Keratinocyte (primary cell): ENCODE results near the gene ANKRD6. TPM values are rescaled to one million over a fixed set of nuclear protein-coding genes. Genes with fewer than 3 reads are reported as not detected.

Source experiments
- DNase-seq: peaks from one replicate; pipeline ENCODE4 v3.0.0-alpha.2; 2011; ENCODE audit warnings: low read depth, missing footprints, low spot score
- FAIRE-seq: peaks from 2 replicates; lab custom pipeline; 2011; peaks lifted over from hg19 to GRCh38; lab: Jason Lieb, UNC
- H2AFZ ChIP-seq: 2 replicates; pipeline ENCODE4 v1.6.0; 2012; ENCODE audit warnings: low read length, control low read depth, inconsistent platforms; ENCODE audit not compliant: control insufficient read depth
- H3K27ac ChIP-seq: 2 replicates; pipeline ENCODE4 v1.5.1; 2011; ENCODE audit warnings: low read length; ENCODE audit not compliant: control insufficient read depth, insufficient read depth
- H3K27me3 ChIP-seq: 3 replicates; pipeline ENCODE4 v1.6.0; 2011; ENCODE audit warnings: low read length; ENCODE audit not compliant: control insufficient read depth, insufficient read depth; ENCODE audit errors: extremely low read depth
- H3K36me3 ChIP-seq, 2 experiments: 2 replicates in 1 of 2; 3 replicates in 1 of 2; pipeline ENCODE4 v1.5.1; 2011; ENCODE audit warnings: low read length in 2 of 2, mild to moderate bottlenecking in 1 of 2; ENCODE audit not compliant: control insufficient read depth in 2 of 2, insufficient read depth in 2 of 2; ENCODE audit errors: extremely low read depth in 1 of 2
- H3K4me1 ChIP-seq: 3 replicates; pipeline ENCODE4 v1.5.1; 2011; ENCODE audit warnings: low read length; ENCODE audit not compliant: control insufficient read depth, insufficient read depth; ENCODE audit errors: extremely low read depth
- H3K4me2 ChIP-seq: 3 replicates; pipeline ENCODE4 v1.6.0; 2011; ENCODE audit warnings: low read depth, low read length; ENCODE audit not compliant: control insufficient read depth, insufficient read depth; ENCODE audit errors: extremely low read depth
- H3K4me3 ChIP-seq, 3 experiments: fragments of 200-600 bp in 1 of 3; sonication (generic) in 1 of 3; 2 replicates in 2 of 3; 3 replicates in 1 of 3; pipeline ENCODE4 v1.5.1; 2011 to 2016; ENCODE audit warnings: low read length in 3 of 3, mild to moderate bottlenecking in 3 of 3, control low read depth in 2 of 3, inconsistent platforms in 1 of 3, low read depth in 1 of 3, mixed read lengths in 1 of 3, mixed run types in 1 of 3, moderate library complexity in 1 of 3; ENCODE audit not compliant: control insufficient read depth in 2 of 3, insufficient read depth in 2 of 3; ENCODE audit errors: extremely low read depth in 1 of 3
- H3K79me2 ChIP-seq: 2 replicates; pipeline ENCODE4 v1.6.0; 2012; ENCODE audit warnings: low read length; ENCODE audit not compliant: control insufficient read depth, insufficient read depth
- H3K9ac ChIP-seq: 3 replicates; pipeline ENCODE4 v1.6.0; 2011; ENCODE audit warnings: low read length; ENCODE audit not compliant: control insufficient read depth, insufficient read depth; ENCODE audit errors: extremely low read depth
- H3K9me1 ChIP-seq: 3 replicates; pipeline ENCODE4 v1.6.0; 2011; ENCODE audit warnings: low read length; ENCODE audit not compliant: control insufficient read depth, insufficient read depth; ENCODE audit errors: extremely low read depth
- H3K9me3 ChIP-seq: 2 replicates; pipeline ENCODE4 v1.5.1; 2012; ENCODE audit warnings: low read depth, low read length; ENCODE audit not compliant: control insufficient read depth
- H4K20me1 ChIP-seq: 3 replicates; pipeline ENCODE4 v1.6.0; 2011; ENCODE audit warnings: low read length; ENCODE audit not compliant: control insufficient read depth, insufficient read depth; ENCODE audit errors: extremely low read depth
- CTCF ChIP-seq, 3 experiments: IDR thresholded peaks in 1 of 3; conservative IDR thresholded peaks in 1 of 3; optimal IDR thresholded peaks in 1 of 3; 2 replicates in 2 of 3; 3 replicates in 1 of 3; pipeline versions ENCODE3 to v1.5.1; 2011; ENCODE audit warnings: low read length in 3 of 3, mild to moderate bottlenecking in 3 of 3, moderate library complexity in 2 of 3, control low read depth in 1 of 3, inconsistent platforms in 1 of 3; ENCODE audit not compliant: insufficient read depth in 2 of 3; ENCODE audit errors: extremely low read depth in 1 of 3
- EZH2 ChIP-seq: IDR thresholded peaks from one replicate; pipeline ENCODE4 v1.6.1; 2012; ENCODE audit warnings: inconsistent platforms, mild to moderate bottlenecking, low read length, moderate library complexity
- dilution Hi-C: fragments of 300-500 bp; cut with MboI; formaldehyde crosslinking; loops from one replicate; pipeline ENCODE4 v1.7.0; 2020; ENCODE audit warnings: low sequenced_read_pairs; ENCODE audit not compliant: extremely low pct_ligation_motif_present
- polyA plus RNA-seq, 5 experiments: library from polyadenylated mRNA; depleted of rRNA in 3 of 5; stranded (reverse) in 3 of 5; stranded (forward) in 1 of 5; unstranded in 1 of 5; fragments of >200 nt; gene quantifications; 1 replicate in 1 of 5; 2 replicates in 3 of 5; 3 replicates in 1 of 5; pipeline versions ENCODE4 v1.2.1 to v1.2.3, GENCODE V29; 2011 to 2012; ENCODE audit warnings: missing spikeins in 2 of 5, low read depth in 1 of 5, low replicate concordance in 1 of 5

ANKRD6 gene
- polyA plus RNA-seq, 1 donor (not counting 4 experiments of a cell fraction or from before 2014, with no cell fraction given), result 5.7 TPM

GRCh38 chr6:89566930-89567629 is 134.1 kb downstream of the ANKRD6 start:
- dilution Hi-C loops, result no loop called here
- Histone ChIP-seq H3K9me1 (no peaks in the 10 kb centered on the region), H3K79me2 (no peaks in the 10 kb centered on the region), H3K36me3 (no peaks in the 10 kb centered on the region), H3K27me3 (peaks cover 3% of the 10 kb centered on the region), H3K4me1 (no peaks in the 10 kb centered on the region), H3K4me3 (no peak overlapping the region), H3K9ac (no peak overlapping the region), H4K20me1 (no peaks in the 10 kb centered on the region), H3K27ac (no peak overlapping the region), H3K9me3 (no peaks in the 10 kb centered on the region), H2AFZ (no peak overlapping the region), H3K4me2 (no peak overlapping the region)
- FAIRE-seq (no peak), DNase-seq (no peak)
- no peak for TF ChIP-seq EZH2
- TF ChIP-seq CTCF (optimal IDR thresholded peaks at IDR 0.05 in 1 of 3, IDR thresholded peaks at IDR 0.05 in 1 of 3, conservative IDR thresholded peaks at IDR 0.05 in 1 of 3; ENCODE audit: extremely low read depth in 1 of 3, insufficient read depth in 2 of 3, low read length in 3 of 3), result no peak

GRCh38 chr6:89567630-89568390 is 134.9 kb downstream of the ANKRD6 start:
- H3K36me3 ChIP-seq, result no peaks in the 10 kb centered on the region
- no peak overlapping the region for H3K4me3 ChIP-seq
- dilution Hi-C loops, result no loop called here
- no peaks in the 10 kb centered on the region for H3K9me1 ChIP-seq
- no peak overlapping the region for H3K9ac ChIP-seq
- no peak overlapping the region for H2AFZ ChIP-seq
- H3K4me1 ChIP-seq, result no peaks in the 10 kb centered on the region
- H3K27ac ChIP-seq, result no peak overlapping the region
- no peak for TF ChIP-seq CTCF (optimal IDR thresholded peaks at IDR 0.05 in 1 of 3, IDR thresholded peaks at IDR 0.05 in 1 of 3, conservative IDR thresholded peaks at IDR 0.05 in 1 of 3; ENCODE audit: extremely low read depth in 1 of 3, insufficient read depth in 2 of 3, low read length in 3 of 3)
- no peak for TF ChIP-seq EZH2
- FAIRE-seq (no peak), DNase-seq (no peak)
- H3K27me3 ChIP-seq, result peaks cover 3% of the 10 kb centered on the region
- no peaks in the 10 kb centered on the region for H4K20me1 ChIP-seq
- H3K9me3 ChIP-seq, result no peaks in the 10 kb centered on the region
- H3K79me2 ChIP-seq, result no peaks in the 10 kb centered on the region
- H3K4me2 ChIP-seq, result no peak overlapping the region
